Keratinocyte (primary cell): ENCODE data around the gene NMS. TPM values are rescaled to one million over a fixed set of nuclear protein-coding genes. Genes with fewer than 3 reads are reported as not detected.

Experiments used
- DNase-seq: peaks from one replicate; pipeline ENCODE4 v3.0.0-alpha.2; 2011; ENCODE audit warnings: low read depth, missing footprints, low spot score
- FAIRE-seq: peaks from 2 replicates; lab custom pipeline; 2011; peaks lifted over from hg19 to GRCh38; lab: Jason Lieb, UNC
- H2AFZ ChIP-seq: 2 replicates; pipeline ENCODE4 v1.6.0; 2012; ENCODE audit warnings: low read length, control low read depth, inconsistent platforms; ENCODE audit not compliant: control insufficient read depth
- H3K27ac ChIP-seq: 2 replicates; pipeline ENCODE4 v1.5.1; 2011; ENCODE audit warnings: low read length; ENCODE audit not compliant: control insufficient read depth, insufficient read depth
- H3K27me3 ChIP-seq: 3 replicates; pipeline ENCODE4 v1.6.0; 2011; ENCODE audit warnings: low read length; ENCODE audit not compliant: control insufficient read depth, insufficient read depth; ENCODE audit errors: extremely low read depth
- H3K36me3 ChIP-seq, 2 experiments: 2 replicates in 1 of 2; 3 replicates in 1 of 2; pipeline ENCODE4 v1.5.1; 2011; ENCODE audit warnings: low read length in 2 of 2, mild to moderate bottlenecking in 1 of 2; ENCODE audit not compliant: control insufficient read depth in 2 of 2, insufficient read depth in 2 of 2; ENCODE audit errors: extremely low read depth in 1 of 2
- H3K4me1 ChIP-seq: 3 replicates; pipeline ENCODE4 v1.5.1; 2011; ENCODE audit warnings: low read length; ENCODE audit not compliant: control insufficient read depth, insufficient read depth; ENCODE audit errors: extremely low read depth
- H3K4me2 ChIP-seq: 3 replicates; pipeline ENCODE4 v1.6.0; 2011; ENCODE audit warnings: low read depth, low read length; ENCODE audit not compliant: control insufficient read depth, insufficient read depth; ENCODE audit errors: extremely low read depth
- H3K4me3 ChIP-seq, 3 experiments: fragments of 200-600 bp in 1 of 3; sonication (generic) in 1 of 3; 2 replicates in 2 of 3; 3 replicates in 1 of 3; pipeline ENCODE4 v1.5.1; 2011 to 2016; ENCODE audit warnings: low read length in 3 of 3, mild to moderate bottlenecking in 3 of 3, control low read depth in 2 of 3, inconsistent platforms in 1 of 3, low read depth in 1 of 3, mixed read lengths in 1 of 3, mixed run types in 1 of 3, moderate library complexity in 1 of 3; ENCODE audit not compliant: control insufficient read depth in 2 of 3, insufficient read depth in 2 of 3; ENCODE audit errors: extremely low read depth in 1 of 3
- H3K79me2 ChIP-seq: 2 replicates; pipeline ENCODE4 v1.6.0; 2012; ENCODE audit warnings: low read length; ENCODE audit not compliant: control insufficient read depth, insufficient read depth
- H3K9ac ChIP-seq: 3 replicates; pipeline ENCODE4 v1.6.0; 2011; ENCODE audit warnings: low read length; ENCODE audit not compliant: control insufficient read depth, insufficient read depth; ENCODE audit errors: extremely low read depth
- H3K9me1 ChIP-seq: 3 replicates; pipeline ENCODE4 v1.6.0; 2011; ENCODE audit warnings: low read length; ENCODE audit not compliant: control insufficient read depth, insufficient read depth; ENCODE audit errors: extremely low read depth
- H3K9me3 ChIP-seq: 2 replicates; pipeline ENCODE4 v1.5.1; 2012; ENCODE audit warnings: low read depth, low read length; ENCODE audit not compliant: control insufficient read depth
- H4K20me1 ChIP-seq: 3 replicates; pipeline ENCODE4 v1.6.0; 2011; ENCODE audit warnings: low read length; ENCODE audit not compliant: control insufficient read depth, insufficient read depth; ENCODE audit errors: extremely low read depth
- EZH2 ChIP-seq: IDR thresholded peaks from one replicate; pipeline ENCODE4 v1.6.1; 2012; ENCODE audit warnings: inconsistent platforms, mild to moderate bottlenecking, low read length, moderate library complexity
- dilution Hi-C: fragments of 300-500 bp; cut with MboI; formaldehyde crosslinking; loops from one replicate; pipeline ENCODE4 v1.7.0; 2020; ENCODE audit warnings: low sequenced_read_pairs; ENCODE audit not compliant: extremely low pct_ligation_motif_present
- polyA plus RNA-seq, 5 experiments: library from polyadenylated mRNA; depleted of rRNA in 3 of 5; stranded (reverse) in 3 of 5; stranded (forward) in 1 of 5; unstranded in 1 of 5; fragments of >200 nt; gene quantifications; 1 replicate in 1 of 5; 2 replicates in 3 of 5; 3 replicates in 1 of 5; pipeline versions ENCODE4 v1.2.1 to v1.2.3, GENCODE V29; 2011 to 2012; ENCODE audit warnings: missing spikeins in 2 of 5, low read depth in 1 of 5, low replicate concordance in 1 of 5
- TF ChIP-seq, protein P1 (sequence below), 3 experiments: IDR thresholded peaks in 1 of 3; conservative IDR thresholded peaks in 1 of 3; optimal IDR thresholded peaks in 1 of 3; 2 replicates in 2 of 3; 3 replicates in 1 of 3; pipeline versions ENCODE3 to v1.5.1; 2011; ENCODE audit warnings: low read length in 3 of 3, mild to moderate bottlenecking in 3 of 3, moderate library complexity in 2 of 3, control low read depth in 1 of 3, inconsistent platforms in 1 of 3; ENCODE audit not compliant: insufficient read depth in 2 of 3; ENCODE audit errors: extremely low read depth in 1 of 3

Gene NMS
- polyA plus RNA-seq, 1 donor (not counting 4 experiments of a cell fraction or from before 2014, with no cell fraction given) = not detected

DNA sequence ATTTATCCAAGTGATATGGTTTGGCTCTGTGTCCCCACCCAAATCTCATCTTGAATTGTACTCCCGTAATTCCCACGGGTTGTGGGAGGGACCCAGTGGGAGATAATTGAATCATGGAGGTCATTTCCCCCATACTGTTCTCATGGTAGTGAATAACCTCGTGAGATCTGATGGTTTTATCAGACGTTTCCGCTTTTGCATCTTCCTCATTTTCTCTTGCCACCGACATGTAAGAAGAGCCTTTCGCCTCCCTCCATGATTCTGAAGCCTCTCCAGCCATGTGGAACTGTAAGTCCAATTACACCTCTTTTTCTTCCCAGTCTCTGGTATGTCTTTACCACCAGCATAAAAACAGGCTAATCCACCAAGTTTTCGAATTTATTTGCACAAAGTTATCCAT, 32.5 kb upstream of the NMS start:
- Histone ChIP-seq H3K9me3 (no peaks in the 10 kb centered on the region), H3K9me1 (no peaks in the 10 kb centered on the region), H3K4me3 (no peak overlapping the region), H3K36me3 (no peaks in the 10 kb centered on the region), H2AFZ (no peak overlapping the region), H3K9ac (no peak overlapping the region), H3K4me1 (no peaks in the 10 kb centered on the region), H4K20me1 (no peaks in the 10 kb centered on the region), H3K79me2 (no peaks in the 10 kb centered on the region), H3K27me3 (no peaks in the 10 kb centered on the region), H3K4me2 (no peak overlapping the region), H3K27ac (no peak overlapping the region)
- FAIRE-seq = no peak
- DNase-seq = no peak
- no peak for TF ChIP-seq EZH2
- TF ChIP-seq, protein P1, sequence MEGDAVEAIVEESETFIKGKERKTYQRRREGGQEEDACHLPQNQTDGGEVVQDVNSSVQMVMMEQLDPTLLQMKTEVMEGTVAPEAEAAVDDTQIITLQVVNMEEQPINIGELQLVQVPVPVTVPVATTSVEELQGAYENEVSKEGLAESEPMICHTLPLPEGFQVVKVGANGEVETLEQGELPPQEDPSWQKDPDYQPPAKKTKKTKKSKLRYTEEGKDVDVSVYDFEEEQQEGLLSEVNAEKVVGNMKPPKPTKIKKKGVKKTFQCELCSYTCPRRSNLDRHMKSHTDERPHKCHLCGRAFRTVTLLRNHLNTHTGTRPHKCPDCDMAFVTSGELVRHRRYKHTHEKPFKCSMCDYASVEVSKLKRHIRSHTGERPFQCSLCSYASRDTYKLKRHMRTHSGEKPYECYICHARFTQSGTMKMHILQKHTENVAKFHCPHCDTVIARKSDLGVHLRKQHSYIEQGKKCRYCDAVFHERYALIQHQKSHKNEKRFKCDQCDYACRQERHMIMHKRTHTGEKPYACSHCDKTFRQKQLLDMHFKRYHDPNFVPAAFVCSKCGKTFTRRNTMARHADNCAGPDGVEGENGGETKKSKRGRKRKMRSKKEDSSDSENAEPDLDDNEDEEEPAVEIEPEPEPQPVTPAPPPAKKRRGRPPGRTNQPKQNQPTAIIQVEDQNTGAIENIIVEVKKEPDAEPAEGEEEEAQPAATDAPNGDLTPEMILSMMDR (optimal IDR thresholded peaks at IDR 0.05 in 1 of 3, IDR thresholded peaks at IDR 0.05 in 1 of 3, conservative IDR thresholded peaks at IDR 0.05 in 1 of 3; ENCODE audit: extremely low read depth in 1 of 3, insufficient read depth in 2 of 3, low read length in 3 of 3) = no peak
- dilution Hi-C loops = no loop called here

DNA sequence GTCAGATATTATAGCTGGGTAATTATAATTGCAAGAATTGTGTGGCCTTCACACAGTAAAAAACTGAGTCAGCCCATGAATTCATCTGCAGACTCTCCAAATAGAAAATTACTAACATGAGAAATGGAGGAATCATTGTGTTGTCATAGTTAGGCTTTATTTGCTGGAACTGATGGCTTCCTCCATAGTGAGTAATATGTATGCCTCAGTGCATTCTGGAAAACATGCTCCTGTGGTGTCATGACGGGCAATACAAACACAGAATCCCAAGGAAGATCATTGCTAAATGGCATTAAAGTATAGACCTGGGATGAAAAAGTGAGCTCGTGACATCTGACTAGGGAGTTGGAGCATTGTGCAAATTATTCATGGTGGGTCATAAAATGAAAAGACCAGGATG, 23.6 kb upstream of the NMS start:
- TF ChIP-seq, protein P1 (optimal IDR thresholded peaks at IDR 0.05 in 1 of 3, IDR thresholded peaks at IDR 0.05 in 1 of 3, conservative IDR thresholded peaks at IDR 0.05 in 1 of 3; ENCODE audit: extremely low read depth in 1 of 3, insufficient read depth in 2 of 3, low read length in 3 of 3) = no peak
- TF ChIP-seq EZH2 = no peak
- DNase-seq = no peak
- H3K9me1 ChIP-seq = no peaks in the 10 kb centered on the region
- dilution Hi-C loops = no loop called here
- H3K4me3 ChIP-seq = no peak overlapping the region
- FAIRE-seq = no peak
- H3K36me3 ChIP-seq = no peaks in the 10 kb centered on the region
- no peaks in the 10 kb centered on the region for H3K4me1 ChIP-seq
- no peaks in the 10 kb centered on the region for H4K20me1 ChIP-seq
- H3K9me3 ChIP-seq = no peaks in the 10 kb centered on the region
- H3K79me2 ChIP-seq = no peaks in the 10 kb centered on the region
- H3K27me3 ChIP-seq = no peaks in the 10 kb centered on the region
- H2AFZ ChIP-seq = no peak overlapping the region
- no peak overlapping the region for H3K4me2 ChIP-seq
- no peak overlapping the region for H3K27ac ChIP-seq
- H3K9ac ChIP-seq = no peak overlapping the region
